Measurements from ENCODE around the gene ANKLE1.

ANKLE1 gene

DNA sequence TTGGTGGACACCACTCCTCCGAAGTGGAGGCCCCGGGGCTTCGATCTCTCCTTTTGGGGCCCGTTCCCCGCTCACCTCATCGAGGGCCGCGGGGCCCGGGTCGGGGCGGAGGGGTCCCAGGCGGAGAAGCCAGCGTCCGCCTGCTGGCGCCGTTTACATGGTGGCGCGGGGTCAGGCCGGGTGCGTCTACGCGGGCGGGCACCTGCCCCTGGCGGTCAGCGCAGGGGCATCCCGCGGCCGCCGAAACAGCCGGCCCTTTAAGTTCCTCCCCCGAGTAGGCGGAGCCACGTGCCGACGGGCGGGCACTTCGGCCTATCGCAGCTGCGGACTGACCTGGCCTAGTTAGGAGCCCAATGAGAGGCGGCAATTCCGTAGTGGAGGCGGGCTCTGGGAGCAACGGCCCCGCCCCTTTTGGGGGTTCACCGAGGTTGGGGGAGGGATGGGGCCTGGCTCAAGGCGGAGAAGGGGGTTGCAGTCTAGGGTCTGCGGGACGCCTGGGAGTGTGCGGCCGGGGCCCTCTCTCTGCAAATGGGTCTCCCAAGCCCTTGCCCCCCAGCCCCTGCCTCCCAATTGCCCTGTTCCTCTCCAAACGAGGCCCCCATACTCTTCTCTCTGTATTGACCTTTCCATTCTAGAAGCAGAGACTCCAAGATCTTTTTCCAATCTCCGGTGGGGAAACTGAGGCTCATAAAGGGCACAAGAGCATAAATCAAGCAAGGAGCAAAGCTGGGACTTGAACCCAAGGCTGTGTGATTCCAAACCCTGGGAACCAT lies 21.7 kb downstream of the ANKLE1 start, which contains the start of gene ABHD8 (continued):
- TF ChIP-seq PRDM4 (tag by site-specific recombination; IDR thresholded peaks at IDR 0.05) (no peak), ZNF37A (tag by site-specific recombination; IDR thresholded peaks at IDR 0.05) (no peak), KLF9 (tag by site-specific recombination; IDR thresholded peaks at IDR 0.05; ENCODE audit: low read depth) (peak; percentile 50), KLF8 (tag by site-specific recombination; IDR thresholded peaks at IDR 0.05) (no peak; the same call in 1 of the 2 replicates), ZNF785 (tag by site-specific recombination; IDR thresholded peaks at IDR 0.05) (no peak), ZNF626 (tag by site-specific recombination; IDR thresholded peaks at IDR 0.05) (no peak), ZNF433 (tag by site-specific recombination; IDR thresholded peaks at IDR 0.05; ENCODE audit: low read depth) (no peak), ZSCAN16 (tag by site-specific recombination; IDR thresholded peaks at IDR 0.05) (no peak)
- TF ChIP-seq, protein P1, sequence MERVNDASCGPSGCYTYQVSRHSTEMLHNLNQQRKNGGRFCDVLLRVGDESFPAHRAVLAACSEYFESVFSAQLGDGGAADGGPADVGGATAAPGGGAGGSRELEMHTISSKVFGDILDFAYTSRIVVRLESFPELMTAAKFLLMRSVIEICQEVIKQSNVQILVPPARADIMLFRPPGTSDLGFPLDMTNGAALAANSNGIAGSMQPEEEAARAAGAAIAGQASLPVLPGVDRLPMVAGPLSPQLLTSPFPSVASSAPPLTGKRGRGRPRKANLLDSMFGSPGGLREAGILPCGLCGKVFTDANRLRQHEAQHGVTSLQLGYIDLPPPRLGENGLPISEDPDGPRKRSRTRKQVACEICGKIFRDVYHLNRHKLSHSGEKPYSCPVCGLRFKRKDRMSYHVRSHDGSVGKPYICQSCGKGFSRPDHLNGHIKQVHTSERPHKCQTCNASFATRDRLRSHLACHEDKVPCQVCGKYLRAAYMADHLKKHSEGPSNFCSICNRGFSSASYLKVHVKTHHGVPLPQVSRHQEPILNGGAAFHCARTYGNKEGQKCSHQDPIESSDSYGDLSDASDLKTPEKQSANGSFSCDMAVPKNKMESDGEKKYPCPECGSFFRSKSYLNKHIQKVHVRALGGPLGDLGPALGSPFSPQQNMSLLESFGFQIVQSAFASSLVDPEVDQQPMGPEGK (tag by site-specific recombination; IDR thresholded peaks at IDR 0.05): peak; percentile 96

GRCh38 chr19:17303940-17304267 lies 22.2 kb downstream of the ANKLE1 start:
- no peaks in the 10 kb centered on the region for H3K9me3 ChIP-seq (ENCODE audit: control insufficient read depth, insufficient read depth, low read depth, low read length)
- peaks cover 0 to 18% of the 10 kb centered on the region in 2 experiments; a peak in 2 of 3 replicates for H3K36me3 ChIP-seq (ENCODE audit: control insufficient read depth in 2 of 2, insufficient read depth in 1 of 2, low read length in 2 of 2)
- peaks cover 3% of the 10 kb centered on the region for H3K4me1 ChIP-seq (ENCODE audit: control insufficient read depth, insufficient read depth, low read length)
- TF ChIP-seq ZBTB8A (tag by site-specific recombination; IDR thresholded peaks at IDR 0.05) (no peak), ZNF600 (tag by site-specific recombination; IDR thresholded peaks at IDR 0.05) (no peak), ZNF677 (tag by site-specific recombination; IDR thresholded peaks at IDR 0.05) (no peak), EGR2 (tag by site-specific recombination; IDR thresholded peaks at IDR 0.05; ENCODE audit: low read depth) (no peak), ZNF501 (tag by site-specific recombination; IDR thresholded peaks at IDR 0.05) (no peak), REPIN1 (tag by site-specific recombination; IDR thresholded peaks at IDR 0.05; ENCODE audit: low read depth) (no peak), ZNF488 (tag by site-specific recombination; IDR thresholded peaks at IDR 0.05) (no peak), PRDM2 (tag by site-specific recombination; IDR thresholded peaks at IDR 0.05; ENCODE audit: borderline replicate concordance) (no peak)
- TF ChIP-seq, protein P2, sequence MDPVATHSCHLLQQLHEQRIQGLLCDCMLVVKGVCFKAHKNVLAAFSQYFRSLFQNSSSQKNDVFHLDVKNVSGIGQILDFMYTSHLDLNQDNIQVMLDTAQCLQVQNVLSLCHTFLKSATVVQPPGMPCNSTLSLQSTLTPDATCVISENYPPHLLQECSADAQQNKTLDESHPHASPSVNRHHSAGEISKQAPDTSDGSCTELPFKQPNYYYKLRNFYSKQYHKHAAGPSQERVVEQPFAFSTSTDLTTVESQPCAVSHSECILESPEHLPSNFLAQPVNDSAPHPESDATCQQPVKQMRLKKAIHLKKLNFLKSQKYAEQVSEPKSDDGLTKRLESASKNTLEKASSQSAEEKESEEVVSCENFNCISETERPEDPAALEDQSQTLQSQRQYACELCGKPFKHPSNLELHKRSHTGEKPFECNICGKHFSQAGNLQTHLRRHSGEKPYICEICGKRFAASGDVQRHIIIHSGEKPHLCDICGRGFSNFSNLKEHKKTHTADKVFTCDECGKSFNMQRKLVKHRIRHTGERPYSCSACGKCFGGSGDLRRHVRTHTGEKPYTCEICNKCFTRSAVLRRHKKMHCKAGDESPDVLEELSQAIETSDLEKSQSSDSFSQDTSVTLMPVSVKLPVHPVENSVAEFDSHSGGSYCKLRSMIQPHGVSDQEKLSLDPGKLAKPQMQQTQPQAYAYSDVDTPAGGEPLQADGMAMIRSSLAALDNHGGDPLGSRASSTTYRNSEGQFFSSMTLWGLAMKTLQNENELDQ (tag by site-specific recombination; IDR thresholded peaks at IDR 0.05; ENCODE audit: low read depth): no peak
- H3K27ac ChIP-seq (ENCODE audit: extremely low read depth, low read depth, low read length): peak overlapping the region; percentile 21; the same call in 1 of the 2 replicates
- CTCF ChIA-PET: interaction anchor here (0.7 to 1.6 kb wide), 5 partner anchors 11 to 44 kb away, joined by 3 to 8 read pairs (median 5); no protein-coding TSS in a partner anchor
- POLR2A ChIA-PET: interaction anchor here (0.9 to 1.5 kb wide), 3 partner anchors 9 to 88 kb away, joined by 3 read pairs; partner anchors contain the start of gene USE1
- no peak overlapping the region for H3K4me3 ChIP-seq (ENCODE audit: low read depth, low read length)

All from HEK293 (cell line).